ENCODE data around the gene ALDH3B1. TPM values are rescaled to one million over a fixed set of nuclear protein-coding genes. Genes with fewer than 3 reads are reported as not detected.

ALDH3B1 gene
- total and polyA plus RNA-seq, 9 of the 15 experiments (the other 6 are each of a cell fraction or from before 2014, with no cell fraction given): 0.01 to 0.35 (median 0.07) TPM; not detected in 2

DNA sequence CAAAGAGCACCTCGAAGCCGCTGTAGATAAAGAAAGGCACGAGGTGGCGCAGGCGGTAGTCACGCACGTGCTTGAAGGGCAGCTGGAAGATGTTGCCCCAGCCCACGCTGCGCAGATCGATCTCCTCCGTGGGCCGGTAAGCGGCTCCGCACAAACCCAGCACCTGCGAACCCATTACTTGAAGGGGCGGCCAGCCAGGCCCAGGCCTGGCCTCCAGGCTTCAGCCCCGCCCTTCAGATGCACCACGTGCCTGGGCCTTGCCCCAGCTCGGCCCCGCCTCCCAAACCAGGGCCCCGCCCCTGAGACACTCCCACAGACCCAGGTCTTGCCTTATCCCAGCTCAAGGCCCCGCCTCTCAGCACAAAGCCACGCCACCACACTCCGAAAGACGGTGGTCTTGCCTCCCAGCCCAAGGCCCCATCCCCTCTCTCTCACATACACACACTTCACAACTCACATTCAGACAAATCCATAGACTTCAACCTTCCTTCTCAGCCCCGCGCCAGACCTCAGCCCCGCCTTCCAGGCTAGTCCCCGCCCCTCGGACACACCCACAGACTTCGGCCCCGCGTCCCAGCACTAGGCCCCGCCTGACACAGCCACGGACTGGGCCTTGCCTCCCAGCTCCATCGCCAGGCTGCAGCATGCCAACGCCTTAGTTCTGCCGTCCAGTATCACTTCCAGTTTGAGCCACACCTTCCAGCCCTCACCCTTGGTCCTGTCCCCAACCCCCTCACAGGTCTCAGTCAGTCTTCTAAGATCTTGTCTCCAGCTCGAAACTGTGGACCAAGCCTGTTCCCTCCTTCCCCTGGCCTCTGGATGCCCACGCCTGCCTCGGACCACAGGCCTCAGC lies 13.3 kb upstream of the ALDH3B1 start:
- intact Hi-C loops (cut with micrococcal nuclease) (no loop called here), in situ Hi-C loops (cut with MboI) (no loop called here)
- Histone ChIP-seq H3K4me2 (ENCODE audit: insufficient read depth, low read length) (peak overlapping the region; percentile 89), H3K79me2 (ENCODE audit: control insufficient read depth, insufficient read depth, low read length) (no peaks in the 10 kb centered on the region), H3K27ac (ENCODE audit: extremely low read depth, low read depth, low read length) (peak overlapping the region; percentile 50; the same call in 2 of the 3 replicates), H2AFZ (ENCODE audit: low read depth, low read length) (peak overlapping the region; percentile 97), H3K9me1 (ENCODE audit: control insufficient read depth, insufficient read depth, low read length) (no peaks in the 10 kb centered on the region), H4K20me1 (replicated peaks; ENCODE audit: control insufficient read depth, insufficient read depth, low read length) (no peaks in the 10 kb centered on the region), H3K36me3 (ENCODE audit: control insufficient read depth, insufficient read depth, low read length) (no peaks in the 10 kb centered on the region), H3K9me3 (replicated peaks; ENCODE audit: control insufficient read depth, insufficient read depth, low read depth, low read length) (no peaks in the 10 kb centered on the region), H3K27me3 (ENCODE audit: control insufficient read depth in 2 of 2, insufficient read depth in 2 of 2, low read length in 2 of 2) (no peaks in the 10 kb centered on the region; a peak in 1 of 5 replicates), H3K9ac (ENCODE audit: insufficient read depth in 1 of 2, low read depth in 2 of 2, low read length in 2 of 2) (peak overlapping the region; percentile 48 to 79; a peak in 3 of 4 replicates), H3K4me3 (peak overlapping the region; percentile 50), H3K4me1 (replicated peaks in 1 of 2; ENCODE audit: control insufficient read depth in 2 of 2, insufficient read depth in 2 of 2, low read length in 2 of 2) (peaks cover 8 to 33% of the 10 kb centered on the region in 2 experiments; a peak in 4 of 5 replicates)
- WGBS (ENCODE audit: insufficient coverage, low coverage, missing lambda C conversion rate): 13% methylated on average over 40 of the region's 41 CpGs
- DNase-seq (ENCODE audit: extremely low read depth in 1 of 4, low spot score in 3 of 4) (peak; percentile 94 to 97 (median 94)), FAIRE-seq (peak; percentile 97), ATAC-seq (peak; percentile 100)
- POLR2A ChIA-PET: interaction anchor here (0.6 to 1.3 kb wide), 7 partner anchors 12 to 817 kb away, joined by 3 to 6 read pairs (median 3); partner anchors contain the start of gene ALDH3B1
- BruUV-seq (replicated peaks): no TSS peak
- CTCF ChIA-PET (ENCODE audit: low intra/inter-chr PET ratio): interaction anchor here (0.9 kb wide), 1 partner anchor 260 kb away, joined by 3 read pairs; no protein-coding TSS in a partner anchor
- TF ChIP-seq VEZF1 (CRISPR knock-in tag; IDR thresholded peaks at IDR 0.05) (peak; percentile 64), CREB1 (IDR thresholded peaks at IDR 0.05) (no peak), CREB1 (CRISPR knock-in tag; IDR thresholded peaks at IDR 0.05) (peak; percentile 36; the same call in 1 of the 2 replicates), MYC (IDR thresholded peaks at IDR 0.05; ENCODE audit: low read depth, low read length) (peak; percentile 72), MYC (CRISPR knock-in tag; IDR thresholded peaks at IDR 0.05; ENCODE audit: borderline replicate concordance, low read depth) (peak; percentile 91), RBFOX2 (IDR thresholded peaks at IDR 0.05; ENCODE audit: low read depth, low read length) (peak; percentile 34; the same call in 1 of the 2 replicates), MAZ (CRISPR knock-in tag; conservative IDR thresholded peaks at IDR 0.05 in 1 of 2, IDR thresholded peaks at IDR 0.05 in 1 of 2) (peak; percentile 69 to 82; a peak in 3 of 4 replicates), NCOR1 (IDR thresholded peaks at IDR 0.05) (no peak), MBD1 (CRISPR knock-in tag; IDR thresholded peaks at IDR 0.05) (0 out of 2 replicates have a peak, but pooled peaks have one; percentile 22), NRF1 (conservative IDR thresholded peaks at IDR 0.05 in 1 of 2, IDR thresholded peaks at IDR 0.05 in 1 of 2) (peak; percentile 58 to 69), ZBTB11 (CRISPR knock-in tag; IDR thresholded peaks at IDR 0.05) (no peak), ZNF263 (CRISPR knock-in tag; IDR thresholded peaks at IDR 0.05; ENCODE audit: borderline replicate concordance) (0 out of 2 replicates have a peak, but pooled peaks have one; percentile 28), ARNT (IDR thresholded peaks at IDR 0.05) (no peak)

All from K562 (cell line).